ENCODE data around the gene TNFAIP6. TPM values are rescaled to one million over a fixed set of nuclear protein-coding genes. Genes with fewer than 3 reads are reported as not detected.
"Not testable (repeated sequence)": the region's sequence is repeated elsewhere in the genome, so short reads cannot be mapped to it uniquely, and the experiment has no call there.

Gene TNFAIP6
- total RNA-seq, 4 donors from 2014 or later: 3.4 to 18.6 (median 12.4) TPM

DNA sequence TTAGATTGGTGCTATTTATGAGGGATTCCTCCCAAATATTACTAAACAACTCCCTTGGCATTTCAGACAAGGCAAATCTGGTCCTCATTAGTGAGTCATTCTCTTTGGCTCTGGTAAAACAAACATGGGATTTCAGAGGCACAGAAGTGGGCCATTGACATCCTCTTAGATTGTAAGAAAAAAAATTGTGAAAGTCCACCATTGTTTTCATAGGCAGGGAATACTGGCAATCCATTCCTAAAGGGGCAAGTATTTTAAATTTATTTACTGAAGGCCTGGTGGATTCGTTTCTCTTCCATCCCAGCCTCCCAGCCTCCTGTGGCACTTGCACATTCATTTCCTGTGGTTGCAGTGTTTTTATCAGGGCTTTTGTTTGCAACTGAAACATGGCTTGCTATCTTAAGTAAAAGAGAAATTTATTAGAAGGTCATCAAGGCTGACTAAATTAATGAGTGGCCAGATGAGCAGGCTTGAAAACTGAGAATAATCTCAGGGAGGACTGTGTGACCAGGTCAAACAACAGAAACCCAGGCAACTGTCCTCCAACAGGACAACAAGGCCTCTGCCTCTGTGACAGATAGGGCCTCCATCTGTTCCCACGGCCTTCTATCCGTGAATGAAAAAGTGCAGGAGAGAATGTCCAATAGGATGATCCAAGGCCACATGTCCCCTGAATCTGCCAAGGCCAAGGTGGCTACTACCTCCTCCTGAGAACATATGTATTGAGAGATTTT lies 23.1 kb upstream of the TNFAIP6 start:
- ATAC-seq (ENCODE audit: low FRiP score) (no peak), DNase-seq (ENCODE audit: low spot score) (no peak)
- TF ChIP-seq CTCF (IDR thresholded peaks at IDR 0.05): no peak

GRCh38 chr2:151336863-151337371 lies 20.5 kb upstream of the TNFAIP6 start:
- no peak for DNase-seq (ENCODE audit: low spot score)
- ATAC-seq (ENCODE audit: low FRiP score): no peak
- no peak for TF ChIP-seq CTCF (IDR thresholded peaks at IDR 0.05)

- TF ChIP-seq CTCF (IDR thresholded peaks at IDR 0.05): no peak
- ATAC-seq (ENCODE audit: low FRiP score) (peak; percentile 59), DNase-seq (ENCODE audit: low spot score) (no peak)
Observed at GRCh38 chr2:151337643-151338042, 19.7 kb upstream of the TNFAIP6 start.

DNA sequence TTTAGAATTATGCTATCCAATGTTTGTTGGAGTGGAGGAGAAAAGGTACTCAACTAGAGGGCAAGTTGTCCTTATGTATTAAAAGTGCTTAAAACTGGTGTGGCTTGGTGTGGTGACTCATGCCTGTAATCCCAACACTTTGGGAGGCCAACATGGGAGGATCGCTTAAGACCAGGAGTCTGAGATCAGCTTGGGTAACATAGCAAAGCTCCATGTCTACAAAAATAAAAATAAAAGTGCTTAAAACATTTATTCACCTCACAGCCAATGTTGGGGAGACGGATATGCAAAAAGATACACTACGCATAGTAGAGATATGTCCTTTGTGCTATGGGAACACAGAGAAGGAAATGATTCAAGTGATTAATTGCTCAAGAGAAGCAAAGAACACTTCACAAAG lies 19.3 kb upstream of the TNFAIP6 start:
- DNase-seq (ENCODE audit: low spot score) (no peak), ATAC-seq (ENCODE audit: low FRiP score) (no peak)
- TF ChIP-seq CTCF (IDR thresholded peaks at IDR 0.05): no peak

- ATAC-seq (ENCODE audit: low FRiP score) (no peak), DNase-seq (ENCODE audit: low spot score) (no peak)
- TF ChIP-seq CTCF (IDR thresholded peaks at IDR 0.05): no peak
Observed at GRCh38 chr2:151343073-151343472, 14.3 kb upstream of the TNFAIP6 start.

DNA sequence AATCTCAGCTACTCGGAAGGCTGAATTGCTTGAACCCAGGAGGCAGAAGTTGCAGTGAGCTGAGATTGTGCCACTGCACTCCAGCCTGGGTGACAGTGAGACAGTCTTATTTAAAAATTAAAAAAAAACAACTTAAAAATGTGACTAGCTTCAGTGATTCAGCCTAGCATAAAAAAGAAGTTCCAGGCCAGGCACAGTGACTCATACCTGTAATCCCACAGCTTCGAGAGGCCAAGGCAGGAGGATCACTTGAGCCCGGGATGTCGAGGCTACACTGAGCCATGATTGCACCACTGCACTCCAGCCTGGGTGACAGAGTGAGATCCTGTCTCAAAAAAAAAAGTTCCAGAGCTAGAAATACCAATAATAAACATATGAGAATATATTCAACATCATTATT lies 13.2 kb upstream of the TNFAIP6 start:
- not testable (repeated sequence) for ATAC-seq (ENCODE audit: low FRiP score); DNase-seq (ENCODE audit: low spot score)

DNA sequence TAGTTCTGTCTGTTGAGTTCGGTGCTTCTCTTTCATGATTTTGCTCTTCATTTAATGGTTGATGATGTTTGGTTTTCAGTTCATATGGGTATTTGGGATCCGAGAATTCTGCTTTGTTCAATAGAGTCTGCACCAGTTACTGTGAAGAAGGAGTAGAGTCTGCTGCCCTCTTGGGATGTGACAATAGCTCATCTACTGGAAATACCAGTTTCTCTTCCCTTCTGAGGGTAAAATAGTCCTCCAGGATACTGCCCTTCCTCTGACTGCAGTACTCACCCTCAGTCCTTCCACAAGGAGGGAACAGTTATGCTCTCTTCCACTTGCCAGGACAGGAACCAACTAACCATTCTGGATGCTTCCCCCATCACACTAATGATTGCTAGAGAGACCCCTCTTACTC lies 12.5 kb upstream of the TNFAIP6 start:
- no peak for TF ChIP-seq CTCF (IDR thresholded peaks at IDR 0.05)
- DNase-seq (ENCODE audit: low spot score) (no peak), ATAC-seq (ENCODE audit: low FRiP score) (no peak)

Measured in omental fat pad (tissue), 4 donors.